ENCODE results near the gene PTGES2.

DNA sequence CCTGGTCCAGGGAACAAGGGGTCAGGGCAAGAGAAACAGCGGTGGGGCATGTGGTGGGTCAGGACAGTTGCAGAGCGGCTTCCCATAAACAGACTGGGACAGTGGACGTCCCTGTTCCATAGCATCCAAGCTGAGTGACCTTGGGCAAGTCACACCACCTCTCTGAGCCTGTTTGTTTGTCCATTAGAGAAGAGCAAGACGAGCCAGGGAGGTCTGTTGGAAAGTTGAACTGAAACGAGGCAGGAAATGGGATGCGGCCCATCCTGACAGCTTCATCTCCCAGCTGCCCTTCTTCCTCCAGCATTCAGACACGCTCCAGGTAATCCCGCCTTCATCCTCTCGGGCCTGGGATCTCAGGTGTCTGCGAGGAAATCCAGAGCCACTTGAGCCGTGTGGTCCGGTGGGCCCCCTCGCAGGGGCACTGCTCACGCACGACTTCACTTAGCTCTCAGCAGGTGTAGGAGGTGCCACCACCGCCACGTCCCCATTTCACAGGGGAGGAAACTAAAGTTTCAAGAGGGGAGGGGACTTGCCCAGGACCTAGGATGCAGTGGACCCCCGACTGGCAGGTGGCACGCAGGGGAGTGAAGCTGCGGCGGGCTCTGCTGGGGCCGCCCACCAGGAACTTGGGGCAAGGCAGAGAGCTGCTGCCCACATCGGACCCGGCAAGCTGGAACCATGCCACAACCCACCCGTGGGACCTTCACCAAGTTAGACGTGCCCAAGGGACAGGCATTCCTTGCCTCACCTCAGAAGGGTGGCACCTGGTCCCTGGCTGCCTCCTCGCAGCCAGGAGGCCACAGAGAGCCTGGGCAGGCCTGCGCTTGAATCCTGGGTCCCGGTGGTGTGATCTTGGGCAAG is 13.0 kb downstream of the PTGES2 start:
- TF ChIP-seq, protein P1, sequence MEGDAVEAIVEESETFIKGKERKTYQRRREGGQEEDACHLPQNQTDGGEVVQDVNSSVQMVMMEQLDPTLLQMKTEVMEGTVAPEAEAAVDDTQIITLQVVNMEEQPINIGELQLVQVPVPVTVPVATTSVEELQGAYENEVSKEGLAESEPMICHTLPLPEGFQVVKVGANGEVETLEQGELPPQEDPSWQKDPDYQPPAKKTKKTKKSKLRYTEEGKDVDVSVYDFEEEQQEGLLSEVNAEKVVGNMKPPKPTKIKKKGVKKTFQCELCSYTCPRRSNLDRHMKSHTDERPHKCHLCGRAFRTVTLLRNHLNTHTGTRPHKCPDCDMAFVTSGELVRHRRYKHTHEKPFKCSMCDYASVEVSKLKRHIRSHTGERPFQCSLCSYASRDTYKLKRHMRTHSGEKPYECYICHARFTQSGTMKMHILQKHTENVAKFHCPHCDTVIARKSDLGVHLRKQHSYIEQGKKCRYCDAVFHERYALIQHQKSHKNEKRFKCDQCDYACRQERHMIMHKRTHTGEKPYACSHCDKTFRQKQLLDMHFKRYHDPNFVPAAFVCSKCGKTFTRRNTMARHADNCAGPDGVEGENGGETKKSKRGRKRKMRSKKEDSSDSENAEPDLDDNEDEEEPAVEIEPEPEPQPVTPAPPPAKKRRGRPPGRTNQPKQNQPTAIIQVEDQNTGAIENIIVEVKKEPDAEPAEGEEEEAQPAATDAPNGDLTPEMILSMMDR (IDR thresholded peaks at IDR 0.05; ENCODE audit: low read length): no peak
- TF ChIP-seq EZH2 (optimal IDR thresholded peaks at IDR 0.05; ENCODE audit: low read depth, low read length) (no peak), EZH2phosphoT487 (IDR thresholded peaks at IDR 0.05; ENCODE audit: low read length) (no peak)

All from MM.1S (cell line).